Measurements from ENCODE around the gene ADI1. TPM values are rescaled to one million over a fixed set of nuclear protein-coding genes. Genes with fewer than 3 reads are reported as not detected.

ADI1 gene
- total RNA-seq, 1 experiment from 2014 or later: 69.2 TPM

DNA sequence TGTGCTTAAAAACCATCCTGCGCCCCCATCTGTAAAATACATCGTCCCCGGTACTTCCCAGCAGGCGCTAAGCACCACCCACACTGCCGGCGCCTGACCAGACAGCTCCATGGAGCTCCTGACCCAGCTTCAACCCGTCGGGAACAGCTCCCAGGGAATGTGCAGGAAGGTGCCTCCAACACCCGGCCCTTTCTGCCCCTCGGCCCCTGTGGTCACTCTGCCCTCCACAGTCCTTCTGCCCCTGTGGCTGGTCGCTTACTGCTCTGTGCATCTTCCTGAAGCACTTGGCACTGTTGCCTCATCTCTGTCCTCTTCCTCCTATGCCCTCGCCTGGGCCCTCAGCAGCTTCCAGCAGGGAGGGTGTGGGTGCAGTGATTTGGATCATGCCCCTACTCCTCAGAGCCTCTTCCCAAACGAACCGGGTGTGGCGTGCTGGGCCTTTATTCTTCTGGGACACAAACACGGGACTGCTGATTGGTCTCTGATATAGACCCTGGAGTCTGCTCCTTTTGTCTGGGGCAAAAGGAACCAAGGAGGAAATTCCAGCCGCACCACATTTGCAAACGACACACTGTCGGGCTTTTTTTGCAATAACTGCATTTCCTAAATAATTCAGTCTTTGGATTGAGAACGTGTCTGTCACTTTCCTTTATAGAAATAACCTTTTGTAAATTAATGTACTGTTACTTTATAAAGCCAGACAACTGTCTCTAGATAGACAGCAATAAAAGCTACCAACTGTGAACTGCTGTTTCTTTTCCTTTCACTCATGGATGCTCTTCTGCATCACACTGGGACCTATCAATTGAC is 65.9 kb downstream of the ADI1 start:
- Mint-ChIP-seq H3K36me3 (ENCODE audit: insufficient read depth, unreplicated experiment) (peaks cover 17% of the 10 kb centered on the region), H3K4me1 (ENCODE audit: low read depth, unreplicated experiment) (no peaks in the 10 kb centered on the region), H3K27ac (ENCODE audit: unreplicated experiment) (no peak overlapping the region), H3K27me3 (ENCODE audit: insufficient read depth, unreplicated experiment) (no peaks in the 10 kb centered on the region), H3K9me3 (ENCODE audit: unreplicated experiment) (no peaks in the 10 kb centered on the region), H3K4me3 (ENCODE audit: unreplicated experiment) (no peak overlapping the region)
- no TSS peak for BruUV-seq (replicated peaks)
- Histone ChIP-seq H3K9me3 (no peaks in the 10 kb centered on the region), H3K27me3 (replicated peaks; ENCODE audit: control insufficient read depth, insufficient read depth, low read length) (no peaks in the 10 kb centered on the region), H3K4me3 (ENCODE audit: low read depth, low read length) (no peak overlapping the region), H3K36me3 (ENCODE audit: control insufficient read depth, insufficient read depth, low read length) (no peaks in the 10 kb centered on the region), H3K4me1 (no peaks in the 10 kb centered on the region)
- CTCF ChIA-PET: no interaction called here
- DNase-seq: no peak
- TF ChIP-seq, protein P1, sequence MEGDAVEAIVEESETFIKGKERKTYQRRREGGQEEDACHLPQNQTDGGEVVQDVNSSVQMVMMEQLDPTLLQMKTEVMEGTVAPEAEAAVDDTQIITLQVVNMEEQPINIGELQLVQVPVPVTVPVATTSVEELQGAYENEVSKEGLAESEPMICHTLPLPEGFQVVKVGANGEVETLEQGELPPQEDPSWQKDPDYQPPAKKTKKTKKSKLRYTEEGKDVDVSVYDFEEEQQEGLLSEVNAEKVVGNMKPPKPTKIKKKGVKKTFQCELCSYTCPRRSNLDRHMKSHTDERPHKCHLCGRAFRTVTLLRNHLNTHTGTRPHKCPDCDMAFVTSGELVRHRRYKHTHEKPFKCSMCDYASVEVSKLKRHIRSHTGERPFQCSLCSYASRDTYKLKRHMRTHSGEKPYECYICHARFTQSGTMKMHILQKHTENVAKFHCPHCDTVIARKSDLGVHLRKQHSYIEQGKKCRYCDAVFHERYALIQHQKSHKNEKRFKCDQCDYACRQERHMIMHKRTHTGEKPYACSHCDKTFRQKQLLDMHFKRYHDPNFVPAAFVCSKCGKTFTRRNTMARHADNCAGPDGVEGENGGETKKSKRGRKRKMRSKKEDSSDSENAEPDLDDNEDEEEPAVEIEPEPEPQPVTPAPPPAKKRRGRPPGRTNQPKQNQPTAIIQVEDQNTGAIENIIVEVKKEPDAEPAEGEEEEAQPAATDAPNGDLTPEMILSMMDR (IDR thresholded peaks at IDR 0.05; ENCODE audit: insufficient read depth in 1 of 2, low read depth in 1 of 2, low read length in 1 of 2, severe bottlenecking in 1 of 2, unreplicated experiment in 1 of 2): no peak
- POLR2A ChIA-PET: no interaction called here
- intact Hi-C loops (cut with micrococcal nuclease; ENCODE audit: unreplicated experiment): no loop called here

DNA sequence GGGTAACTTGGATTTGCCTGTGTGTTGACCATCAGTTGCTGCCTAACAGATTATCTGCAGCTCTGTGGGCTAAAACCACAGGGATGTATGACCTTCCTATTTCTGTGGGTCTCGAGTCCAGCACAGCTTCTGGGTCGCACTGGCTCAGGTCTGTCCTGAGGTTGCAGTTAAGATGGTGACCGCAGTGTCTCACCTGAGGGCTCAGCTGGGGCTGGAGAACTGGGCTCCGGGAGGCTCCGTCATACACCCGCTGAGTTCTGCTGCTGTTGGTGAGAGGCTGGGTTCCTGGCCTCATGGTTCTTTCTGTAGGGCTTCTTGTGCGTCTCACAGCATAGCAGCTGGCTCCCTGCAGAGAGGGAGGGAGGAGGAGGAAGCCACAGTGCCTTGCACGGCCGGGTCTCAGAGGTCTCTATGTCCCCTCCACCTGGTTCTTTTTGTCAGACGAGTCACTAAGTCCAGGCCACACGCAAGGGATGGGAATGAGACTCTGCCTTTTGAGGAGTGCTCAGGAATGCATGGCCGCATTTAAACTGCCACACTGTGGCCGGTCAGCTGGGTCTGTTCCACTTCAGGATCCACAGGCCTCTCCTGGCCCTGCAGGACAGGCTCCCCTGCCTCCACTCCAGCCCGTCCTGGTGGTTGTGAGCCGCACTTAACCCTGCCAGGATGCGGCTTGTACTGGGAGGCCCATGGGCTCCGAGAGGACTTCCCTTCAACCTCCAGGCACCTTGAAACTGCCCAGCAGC is 67.2 kb downstream of the ADI1 start:
- no peaks in the 10 kb centered on the region for H3K27me3 Mint-ChIP-seq (ENCODE audit: insufficient read depth, unreplicated experiment)
- POLR2A ChIA-PET: no interaction called here
- intact Hi-C loops (cut with micrococcal nuclease; ENCODE audit: unreplicated experiment): no loop called here
- Histone ChIP-seq H3K4me1 (no peaks in the 10 kb centered on the region), H3K4me3 (ENCODE audit: low read depth, low read length) (no peak overlapping the region), H3K9me3 (no peaks in the 10 kb centered on the region), H3K27me3 (replicated peaks; ENCODE audit: control insufficient read depth, insufficient read depth, low read length) (no peaks in the 10 kb centered on the region), H3K36me3 (ENCODE audit: control insufficient read depth, insufficient read depth, low read length) (peaks cover 1% of the 10 kb centered on the region; the same call in 1 of the 2 replicates)
- TF ChIP-seq, protein P1 (IDR thresholded peaks at IDR 0.05; ENCODE audit: insufficient read depth in 1 of 2, low read depth in 1 of 2, low read length in 1 of 2, severe bottlenecking in 1 of 2, unreplicated experiment in 1 of 2): no peak
- no TSS peak for BruUV-seq (replicated peaks)
- no peaks in the 10 kb centered on the region for H3K9me3 Mint-ChIP-seq (ENCODE audit: unreplicated experiment)
- H3K4me1 Mint-ChIP-seq (ENCODE audit: low read depth, unreplicated experiment): no peaks in the 10 kb centered on the region
- H3K27ac Mint-ChIP-seq (ENCODE audit: unreplicated experiment): no peak overlapping the region
- CTCF ChIA-PET: no interaction called here
- DNase-seq: no peak
- peaks cover 17% of the 10 kb centered on the region for H3K36me3 Mint-ChIP-seq (ENCODE audit: insufficient read depth, unreplicated experiment)
- H3K4me3 Mint-ChIP-seq (ENCODE audit: unreplicated experiment): no peak overlapping the region

DNA sequence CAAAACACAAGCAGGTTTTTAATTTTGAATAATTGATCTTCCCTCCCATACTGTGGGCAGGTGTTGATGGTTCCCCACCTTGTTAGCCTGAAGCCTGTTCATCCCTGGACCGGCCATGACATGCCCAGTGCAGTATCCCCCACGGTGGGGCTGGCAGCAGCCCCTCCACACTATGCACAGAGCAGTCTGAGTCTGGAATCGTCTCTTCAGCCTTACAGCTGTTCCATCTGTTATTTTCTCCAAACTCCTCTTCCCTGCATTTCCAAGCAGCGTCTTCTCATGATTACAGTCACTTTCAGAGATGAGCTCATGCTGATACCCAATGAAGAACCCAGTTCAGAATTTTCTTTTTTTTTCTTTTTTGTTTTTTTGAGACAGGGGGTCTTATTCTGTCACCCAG is 68.2 kb downstream of the ADI1 start:
- Mint-ChIP-seq H3K4me1 (ENCODE audit: low read depth, unreplicated experiment) (no peaks in the 10 kb centered on the region), H3K27ac (ENCODE audit: unreplicated experiment) (no peak overlapping the region), H3K4me3 (ENCODE audit: unreplicated experiment) (no peak overlapping the region), H3K36me3 (ENCODE audit: insufficient read depth, unreplicated experiment) (peaks cover 19% of the 10 kb centered on the region), H3K27me3 (ENCODE audit: insufficient read depth, unreplicated experiment) (no peaks in the 10 kb centered on the region), H3K9me3 (ENCODE audit: unreplicated experiment) (no peaks in the 10 kb centered on the region)
- Histone ChIP-seq H3K4me1 (no peaks in the 10 kb centered on the region), H3K4me3 (ENCODE audit: low read depth, low read length) (no peak overlapping the region), H3K36me3 (ENCODE audit: control insufficient read depth, insufficient read depth, low read length) (peaks cover 5% of the 10 kb centered on the region), H3K27me3 (replicated peaks; ENCODE audit: control insufficient read depth, insufficient read depth, low read length) (no peaks in the 10 kb centered on the region), H3K9me3 (no peaks in the 10 kb centered on the region)
- intact Hi-C loops (cut with micrococcal nuclease; ENCODE audit: unreplicated experiment): no loop called here
- no TSS peak for BruUV-seq (replicated peaks)
- no peak for DNase-seq
- TF ChIP-seq, protein P1 (IDR thresholded peaks at IDR 0.05; ENCODE audit: insufficient read depth in 1 of 2, low read depth in 1 of 2, low read length in 1 of 2, severe bottlenecking in 1 of 2, unreplicated experiment in 1 of 2): no peak
- ChIA-PET POLR2A (no interaction called here), CTCF (no interaction called here)

Measured in Caco-2 (cell line).